Mammary epithelial cell (primary cell): ENCODE results near the gene FREM3.

Experiments used
- CTCF ChIP-seq, 2 donors: IDR thresholded peaks in 1 of 2; conservative IDR thresholded peaks in 1 of 2; 2 replicates each; pipeline ENCODE4 v1.5.1; 2011 to 2012; ENCODE audit warnings: inconsistent platforms in 2 of 2, low read length in 2 of 2, mild to moderate bottlenecking in 2 of 2, control low read depth in 1 of 2, low read depth in 1 of 2; ENCODE audit not compliant: insufficient read depth in 1 of 2; ENCODE audit errors: extremely low read depth in 1 of 2
- EZH2 ChIP-seq: IDR thresholded peaks from 2 replicates; pipeline ENCODE4 v1.6.1; 2012; ENCODE audit warnings: low read length, inconsistent platforms, borderline replicate concordance

DNA sequence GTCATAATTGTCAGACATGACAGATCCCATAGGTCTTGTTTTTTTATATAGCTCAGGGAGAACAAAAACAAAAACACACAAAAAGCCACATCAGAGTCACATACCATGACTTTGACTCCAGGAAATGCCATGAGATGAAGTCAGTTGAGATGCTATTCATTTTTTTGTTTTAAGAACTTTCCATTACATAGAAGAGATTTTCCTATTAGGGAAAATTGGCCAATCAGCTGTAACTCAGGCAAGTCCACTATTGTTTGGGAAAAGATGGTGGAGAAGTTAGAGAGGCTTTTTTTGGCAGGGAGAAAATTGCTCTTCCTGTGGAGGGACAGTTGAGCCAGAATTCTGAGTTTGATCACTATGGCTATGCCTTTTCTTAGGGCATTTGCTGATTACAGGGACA is 114.4 kb downstream of the FREM3 start:
- TF ChIP-seq CTCF (conservative IDR thresholded peaks at IDR 0.05 in 1 of 2, IDR thresholded peaks at IDR 0.05 in 1 of 2; ENCODE audit: extremely low read depth in 1 of 2, insufficient read depth in 1 of 2, low read depth in 1 of 2, low read length in 2 of 2) (no peak), EZH2 (no peak)
